GM12878 (cell line): ENCODE results near the gene TECR.

Experiments
- ATF2 ChIP-seq: IDR thresholded peaks from 2 replicates; pipeline ENCODE4 v1.6.1; 2012; ENCODE audit warnings: low read length, inconsistent platforms
- CTCF ChIP-seq, 3 experiments: IDR thresholded peaks in 2 of 3; conservative IDR thresholded peaks in 1 of 3; 2 replicates each; pipeline ENCODE4 v1.5.1; 2011; ENCODE audit warnings: low read depth in 3 of 3, low read length in 3 of 3, mild to moderate bottlenecking in 3 of 3, control low read depth in 2 of 3, moderate library complexity in 2 of 3, inconsistent platforms in 1 of 3, mixed read lengths in 1 of 3; ENCODE audit not compliant: control insufficient read depth in 2 of 3, insufficient read depth in 1 of 3; ENCODE audit errors: extremely low read depth in 1 of 3
- CUX1 ChIP-seq: IDR thresholded peaks from 2 replicates; pipeline ENCODE4 v1.6.1; 2012; ENCODE audit warnings: improper control_type of control experiment, low read depth, low read length; ENCODE audit not compliant: insufficient replicate concordance
- EP300 ChIP-seq, 2 experiments: fragments of 150-350 bp in 1 of 2; IDR thresholded peaks; 2 replicates each; pipeline ENCODE4 v1.6.1; 2011 to 2012; ENCODE audit warnings: low read depth in 2 of 2, low read length in 2 of 2, borderline replicate concordance in 1 of 2, improper control_type of control experiment in 1 of 2, inconsistent platforms in 1 of 2; ENCODE audit not compliant: control insufficient read depth in 1 of 2
- EZH2 ChIP-seq: IDR thresholded peaks from 2 replicates; pipeline ENCODE4 v1.6.1; 2012; ENCODE audit warnings: low read depth, mild to moderate bottlenecking, control low read depth, inconsistent platforms, low read length, borderline replicate concordance; ENCODE audit not compliant: control insufficient read depth
- GABPA ChIP-seq: IDR thresholded peaks from 2 replicates; pipeline ENCODE4 v1.6.1; 2014; ENCODE audit warnings: antibody characterized with exemption, low read depth, mild to moderate bottlenecking, inconsistent platforms
- MAX ChIP-seq: IDR thresholded peaks from 2 replicates; pipeline ENCODE4 v1.6.1; 2012; ENCODE audit warnings: low read depth, low read length, improper control_type of control experiment
- MXI1 ChIP-seq: fragments of 150-350 bp; IDR thresholded peaks from 2 replicates; pipeline ENCODE4 v1.6.1; 2011; ENCODE audit warnings: low read depth, mild to moderate bottlenecking, inconsistent platforms, low read length, improper control_type of control experiment
- NBN ChIP-seq: fragments of 450-650 bp; IDR thresholded peaks from 2 replicates; pipeline ENCODE4 v1.6.1; 2016
- TCF12 ChIP-seq: IDR thresholded peaks from 2 replicates; pipeline ENCODE4 v1.6.1; 2011; ENCODE audit warnings: low read depth, mild to moderate bottlenecking, low read length
- USF2 ChIP-seq: IDR thresholded peaks from 2 replicates; pipeline ENCODE4 v1.6.1; 2011; ENCODE audit warnings: low read depth, low read length, improper control_type of control experiment, borderline replicate concordance

GRCh38 chr19:14525729-14526128 is 3.7 kb upstream of the TECR start:
- TF ChIP-seq EP300 (IDR thresholded peaks at IDR 0.05; ENCODE audit: borderline replicate concordance in 1 of 2, control insufficient read depth in 1 of 2, low read depth in 2 of 2, low read length in 2 of 2) = no peak
- no peak for TF ChIP-seq NBN
- TF ChIP-seq USF2 = no peak
- TF ChIP-seq CTCF (IDR thresholded peaks at IDR 0.05 in 2 of 3, conservative IDR thresholded peaks at IDR 0.05 in 1 of 3; ENCODE audit: control insufficient read depth in 2 of 3, extremely low read depth in 1 of 3, insufficient read depth in 1 of 3, low read depth in 3 of 3, low read length in 3 of 3) = no peak
- no peak for TF ChIP-seq GABPA
- no peak for TF ChIP-seq EZH2
- TF ChIP-seq ATF2 = no peak
- TF ChIP-seq MAX = no peak
- TF ChIP-seq MXI1 = no peak
- TF ChIP-seq CUX1 = no peak
- TF ChIP-seq TCF12 = no peak
